GM23338 (cell line): ENCODE data around the gene COL9A3. TPM values are rescaled to one million over a fixed set of nuclear protein-coding genes. Genes with fewer than 3 reads are reported as not detected.

Experiments used
- ATAC-seq: fragments of 200-7000 bp; cut with Tn5 transposase; 3 replicates; pipeline ENCODE4 v1.9.1; 2020
- DNase-seq: peaks from one replicate; pipeline ENCODE4 v3.0.0-alpha.2; 2015; ENCODE audit warnings: low spot score
- H2AFZ ChIP-seq: fragments of 200-600 bp; sonication (generic); 2 replicates; pipeline ENCODE4 v1.8.0; 2016; ENCODE audit warnings: antibody characterized with exemption, mild to moderate bottlenecking, moderate library complexity
- H3F3A ChIP-seq: fragments of 200-600 bp; sonication (generic); replicated peaks from 2 replicates; pipeline ENCODE4 v1.8.0; 2017; ENCODE audit warnings: antibody characterized with exemption, mixed run types, low read depth
- H3K27ac ChIP-seq: fragments of 200-600 bp; sonication (generic); 2 replicates; pipeline ENCODE4 v1.6.1; 2016; ENCODE audit warnings: low read depth
- H3K27me3 ChIP-seq: fragments of 200-600 bp; sonication (generic); 2 replicates; pipeline ENCODE4 v1.8.0; 2016; ENCODE audit warnings: mild to moderate bottlenecking, mixed run types, moderate library complexity; ENCODE audit not compliant: insufficient read depth
- H3K36me3 ChIP-seq: fragments of 200-600 bp; sonication (generic); 2 replicates; pipeline ENCODE4 v1.8.0; 2016; ENCODE audit warnings: mild to moderate bottlenecking; ENCODE audit not compliant: insufficient read depth
- H3K4me1 ChIP-seq: fragments of 200-600 bp; sonication (generic); 2 replicates; pipeline ENCODE4 v1.8.0; 2016; ENCODE audit warnings: mild to moderate bottlenecking, moderate library complexity; ENCODE audit not compliant: insufficient read depth
- H3K4me2 ChIP-seq: fragments of 200-600 bp; sonication (generic); 2 replicates; pipeline ENCODE4 v1.7.1; 2017; ENCODE audit warnings: mixed run types
- H3K4me3 ChIP-seq: fragments of 200-600 bp; sonication (generic); 2 replicates; pipeline ENCODE4 v1.6.1; 2016; ENCODE audit warnings: mixed run types
- H3K79me2 ChIP-seq: fragments of 200-600 bp; sonication (generic); replicated peaks from 2 replicates; pipeline ENCODE4 v1.8.0; 2017; ENCODE audit warnings: mild to moderate bottlenecking; ENCODE audit not compliant: insufficient read depth
- H3K9me2 ChIP-seq: fragments of 200-600 bp; sonication (generic); 2 replicates; pipeline ENCODE4 v1.8.0; 2017; ENCODE audit not compliant: insufficient read depth
- H4K20me1 ChIP-seq: fragments of 200-600 bp; sonication (generic); replicated peaks from 2 replicates; pipeline ENCODE4 v1.8.0; 2017; ENCODE audit warnings: mild to moderate bottlenecking; ENCODE audit not compliant: insufficient read depth
- H3K27ac Mint-ChIP-seq: 2 replicates; pipeline ENCODE4 v1.8.0; 2020; ENCODE audit warnings: inconsistent platforms, mild to moderate bottlenecking, moderate library complexity, mixed read lengths
- H3K27me3 Mint-ChIP-seq: 3 replicates; pipeline ENCODE4 v1.8.0; 2022; ENCODE audit warnings: low read depth, mild to moderate bottlenecking, moderate library complexity, mixed read lengths, inconsistent platforms; ENCODE audit not compliant: insufficient read depth, poor library complexity
- H3K36me3 Mint-ChIP-seq: 3 replicates; pipeline ENCODE4 v1.8.0; 2021; ENCODE audit warnings: low read depth, mild to moderate bottlenecking, inconsistent platforms, moderate library complexity, mixed read lengths
- H3K4me1 Mint-ChIP-seq: 3 replicates; pipeline ENCODE4 v1.8.0; 2020; ENCODE audit warnings: mild to moderate bottlenecking, inconsistent platforms, mixed read lengths
- H3K4me3 Mint-ChIP-seq: 3 replicates; pipeline ENCODE4 v1.8.0; 2021; ENCODE audit warnings: moderate library complexity, mild to moderate bottlenecking, inconsistent platforms, mixed read lengths
- H3K9me3 Mint-ChIP-seq: 3 replicates; pipeline ENCODE4 v1.8.0; 2020; ENCODE audit warnings: moderate library complexity, mild to moderate bottlenecking, inconsistent platforms, mixed read lengths
- CREB1 ChIP-seq: fragments of 250-450 bp; sonication (Bioruptor Pico); IDR thresholded peaks from 2 replicates; pipeline ENCODE4 v1.5.0; 2020; ENCODE audit warnings: low read depth, mild to moderate bottlenecking, moderate library complexity
- EZH2 ChIP-seq: fragments of 200-600 bp; sonication (generic); IDR thresholded peaks from one replicate; pipeline ENCODE4 v1.8.0; 2017; ENCODE audit warnings: antibody characterized with exemption, mild to moderate bottlenecking, low read depth; ENCODE audit not compliant: unreplicated experiment
- JUNB ChIP-seq: IDR thresholded peaks from one replicate; pipeline ENCODE4 v1.6.1; 2016; ENCODE audit warnings: antibody characterized with exemption; ENCODE audit not compliant: unreplicated experiment
- NANOG ChIP-seq: IDR thresholded peaks from 2 replicates; pipeline ENCODE4 v1.6.1; 2016; ENCODE audit warnings: antibody characterized with exemption, borderline replicate concordance
- POLR2AphosphoS5 ChIP-seq: IDR thresholded peaks from 2 replicates; pipeline ENCODE4 v1.6.1; 2016; ENCODE audit warnings: antibody characterized with exemption, low read depth
- STAT1 ChIP-seq: IDR thresholded peaks from one replicate; pipeline ENCODE4 v1.6.1; 2016; ENCODE audit warnings: antibody characterized with exemption; ENCODE audit not compliant: unreplicated experiment
- ZNF331 ChIP-seq: fragments of 250-450 bp; sonication (Bioruptor Pico); IDR thresholded peaks from 2 replicates; pipeline ENCODE4 v1.5.0; 2020; ENCODE audit warnings: low read depth, mild to moderate bottlenecking, moderate library complexity
- polyA plus RNA-seq: library from polyadenylated mRNA; unstranded; fragments of >200 nt; fragmentation: Nextera tagmentation; extraction: Ambion mirVana; gene quantifications from 2 replicates; pipeline ENCODE4 v1.2.1, GENCODE V29; 2016
- total RNA-seq: library from RNA; depleted of rRNA; stranded (reverse); fragments of >200 nt; shearing (Covaris generic); gene quantifications from 2 replicates; pipeline ENCODE4 v1.2.3, GENCODE V29; 2014
- TF ChIP-seq, protein P1 (sequence below), 2 experiments: fragments of 200-600 bp in 1 of 2; sonication (generic) in 1 of 2; conservative IDR thresholded peaks; 2 replicates each; pipeline versions ENCODE4 v1.5.1 to v1.6.1; 2016 to 2017; ENCODE audit warnings: antibody characterized with exemption in 2 of 2, low read depth in 2 of 2, mild to moderate bottlenecking in 2 of 2, moderate library complexity in 1 of 2
- TF ChIP-seq, protein P2 (sequence below): fragments of 250-450 bp; sonication (Bioruptor Pico); IDR thresholded peaks from 2 replicates; pipeline ENCODE4 v1.5.0; 2020; ENCODE audit warnings: mild to moderate bottlenecking, moderate library complexity

COL9A3 gene
- total and polyA plus RNA-seq, 2 experiments from 2014 or later: 74.9 to 113 TPM

DNA sequence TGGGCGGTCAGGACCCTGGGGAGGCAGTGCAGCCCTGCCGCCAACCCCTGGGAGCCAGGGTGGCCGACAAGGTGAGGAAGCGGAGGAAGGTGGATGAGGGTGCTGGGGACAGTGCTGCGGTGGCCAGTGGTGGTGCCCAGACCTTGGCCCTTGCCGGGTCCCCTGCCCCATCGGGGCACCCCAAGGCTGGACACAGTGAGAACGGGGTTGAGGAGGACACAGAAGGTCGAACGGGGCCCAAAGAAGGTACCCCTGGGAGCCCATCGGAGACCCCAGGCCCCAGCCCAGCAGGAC is 4.0 kb upstream of the COL9A3 start:
- H3K9me3 Mint-ChIP-seq: no peaks in the 10 kb centered on the region
- Histone ChIP-seq H3K4me1 (peaks cover 6% of the 10 kb centered on the region; the same call in 1 of the 2 replicates), H3K4me3 (no peak overlapping the region), H3K79me2 (0 out of 2 replicates have a peak, but pooled peaks cover 3% of the 10 kb centered on the region), H3F3A (0 out of 2 replicates have a peak, but pooled peaks cover 3% of the 10 kb centered on the region), H2AFZ (no peak overlapping the region), H3K9me2 (no peaks in the 10 kb centered on the region), H4K20me1 (no peaks in the 10 kb centered on the region; the same call in 1 of the 2 replicates), H3K4me2 (no peak overlapping the region), H3K36me3 (no peaks in the 10 kb centered on the region), H3K27ac (no peak overlapping the region), H3K27me3 (peaks cover 7% of the 10 kb centered on the region; the same call in 1 of the 2 replicates)
- H3K4me1 Mint-ChIP-seq: peaks cover 13% of the 10 kb centered on the region
- peaks cover 9% of the 10 kb centered on the region; the same call in 1 of the 3 replicates for H3K36me3 Mint-ChIP-seq
- no peak overlapping the region for H3K4me3 Mint-ChIP-seq
- TF ChIP-seq POLR2AphosphoS5 (no peak), ZNF331 (CRISPR knock-in tag) (no peak), EZH2 (no peak), JUNB (no peak), NANOG (no peak), CREB1 (no peak), STAT1 (no peak)
- TF ChIP-seq, protein P1, sequence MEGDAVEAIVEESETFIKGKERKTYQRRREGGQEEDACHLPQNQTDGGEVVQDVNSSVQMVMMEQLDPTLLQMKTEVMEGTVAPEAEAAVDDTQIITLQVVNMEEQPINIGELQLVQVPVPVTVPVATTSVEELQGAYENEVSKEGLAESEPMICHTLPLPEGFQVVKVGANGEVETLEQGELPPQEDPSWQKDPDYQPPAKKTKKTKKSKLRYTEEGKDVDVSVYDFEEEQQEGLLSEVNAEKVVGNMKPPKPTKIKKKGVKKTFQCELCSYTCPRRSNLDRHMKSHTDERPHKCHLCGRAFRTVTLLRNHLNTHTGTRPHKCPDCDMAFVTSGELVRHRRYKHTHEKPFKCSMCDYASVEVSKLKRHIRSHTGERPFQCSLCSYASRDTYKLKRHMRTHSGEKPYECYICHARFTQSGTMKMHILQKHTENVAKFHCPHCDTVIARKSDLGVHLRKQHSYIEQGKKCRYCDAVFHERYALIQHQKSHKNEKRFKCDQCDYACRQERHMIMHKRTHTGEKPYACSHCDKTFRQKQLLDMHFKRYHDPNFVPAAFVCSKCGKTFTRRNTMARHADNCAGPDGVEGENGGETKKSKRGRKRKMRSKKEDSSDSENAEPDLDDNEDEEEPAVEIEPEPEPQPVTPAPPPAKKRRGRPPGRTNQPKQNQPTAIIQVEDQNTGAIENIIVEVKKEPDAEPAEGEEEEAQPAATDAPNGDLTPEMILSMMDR (conservative IDR thresholded peaks at IDR 0.05; ENCODE audit: low read depth in 2 of 2): no peak
- TF ChIP-seq, protein P2, sequence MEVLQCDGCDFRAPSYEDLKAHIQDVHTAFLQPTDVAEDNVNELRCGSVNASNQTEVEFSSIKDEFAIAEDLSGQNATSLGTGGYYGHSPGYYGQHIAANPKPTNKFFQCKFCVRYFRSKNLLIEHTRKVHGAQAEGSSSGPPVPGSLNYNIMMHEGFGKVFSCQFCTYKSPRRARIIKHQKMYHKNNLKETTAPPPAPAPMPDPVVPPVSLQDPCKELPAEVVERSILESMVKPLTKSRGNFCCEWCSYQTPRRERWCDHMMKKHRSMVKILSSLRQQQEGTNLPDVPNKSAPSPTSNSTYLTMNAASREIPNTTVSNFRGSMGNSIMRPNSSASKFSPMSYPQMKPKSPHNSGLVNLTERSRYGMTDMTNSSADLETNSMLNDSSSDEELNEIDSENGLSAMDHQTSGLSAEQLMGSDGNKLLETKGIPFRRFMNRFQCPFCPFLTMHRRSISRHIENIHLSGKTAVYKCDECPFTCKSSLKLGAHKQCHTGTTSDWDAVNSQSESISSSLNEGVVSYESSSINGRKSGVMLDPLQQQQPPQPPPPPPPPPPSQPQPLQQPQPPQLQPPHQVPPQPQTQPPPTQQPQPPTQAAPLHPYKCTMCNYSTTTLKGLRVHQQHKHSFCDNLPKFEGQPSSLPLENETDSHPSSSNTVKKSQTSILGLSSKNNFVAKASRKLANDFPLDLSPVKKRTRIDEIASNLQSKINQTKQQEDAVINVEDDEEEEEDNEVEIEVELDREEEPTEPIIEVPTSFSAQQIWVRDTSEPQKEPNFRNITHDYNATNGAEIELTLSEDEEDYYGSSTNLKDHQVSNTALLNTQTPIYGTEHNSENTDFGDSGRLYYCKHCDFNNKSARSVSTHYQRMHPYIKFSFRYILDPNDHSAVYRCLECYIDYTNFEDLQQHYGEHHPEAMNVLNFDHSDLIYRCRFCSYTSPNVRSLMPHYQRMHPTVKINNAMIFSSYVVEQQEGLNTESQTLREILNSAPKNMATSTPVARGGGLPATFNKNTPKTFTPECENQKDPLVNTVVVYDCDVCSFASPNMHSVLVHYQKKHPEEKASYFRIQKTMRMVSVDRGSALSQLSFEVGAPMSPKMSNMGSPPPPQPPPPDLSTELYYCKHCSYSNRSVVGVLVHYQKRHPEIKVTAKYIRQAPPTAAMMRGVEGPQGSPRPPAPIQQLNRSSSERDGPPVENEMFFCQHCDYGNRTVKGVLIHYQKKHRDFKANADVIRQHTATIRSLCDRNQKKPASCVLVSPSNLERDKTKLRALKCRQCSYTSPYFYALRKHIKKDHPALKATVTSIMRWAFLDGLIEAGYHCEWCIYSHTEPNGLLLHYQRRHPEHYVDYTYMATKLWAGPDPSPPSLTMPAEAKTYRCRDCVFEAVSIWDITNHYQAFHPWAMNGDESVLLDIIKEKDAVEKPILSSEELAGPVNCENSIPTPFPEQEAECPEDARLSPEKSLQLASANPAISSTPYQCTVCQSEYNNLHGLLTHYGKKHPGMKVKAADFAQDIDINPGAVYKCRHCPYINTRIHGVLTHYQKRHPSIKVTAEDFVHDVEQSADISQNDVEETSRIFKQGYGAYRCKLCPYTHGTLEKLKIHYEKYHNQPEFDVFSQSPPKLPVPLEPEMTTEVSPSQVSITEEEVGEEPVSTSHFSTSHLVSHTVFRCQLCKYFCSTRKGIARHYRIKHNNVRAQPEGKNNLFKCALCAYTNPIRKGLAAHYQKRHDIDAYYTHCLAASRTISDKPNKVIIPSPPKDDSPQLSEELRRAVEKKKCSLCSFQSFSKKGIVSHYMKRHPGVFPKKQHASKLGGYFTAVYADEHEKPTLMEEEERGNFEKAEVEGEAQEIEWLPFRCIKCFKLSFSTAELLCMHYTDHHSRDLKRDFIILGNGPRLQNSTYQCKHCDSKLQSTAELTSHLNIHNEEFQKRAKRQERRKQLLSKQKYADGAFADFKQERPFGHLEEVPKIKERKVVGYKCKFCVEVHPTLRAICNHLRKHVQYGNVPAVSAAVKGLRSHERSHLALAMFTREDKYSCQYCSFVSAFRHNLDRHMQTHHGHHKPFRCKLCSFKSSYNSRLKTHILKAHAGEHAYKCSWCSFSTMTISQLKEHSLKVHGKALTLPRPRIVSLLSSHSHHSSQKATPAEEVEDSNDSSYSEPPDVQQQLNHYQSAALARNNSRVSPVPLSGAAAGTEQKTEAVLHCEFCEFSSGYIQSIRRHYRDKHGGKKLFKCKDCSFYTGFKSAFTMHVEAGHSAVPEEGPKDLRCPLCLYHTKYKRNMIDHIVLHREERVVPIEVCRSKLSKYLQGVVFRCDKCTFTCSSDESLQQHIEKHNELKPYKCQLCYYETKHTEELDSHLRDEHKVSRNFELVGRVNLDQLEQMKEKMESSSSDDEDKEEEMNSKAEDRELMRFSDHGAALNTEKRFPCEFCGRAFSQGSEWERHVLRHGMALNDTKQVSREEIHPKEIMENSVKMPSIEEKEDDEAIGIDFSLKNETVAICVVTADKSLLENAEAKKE (CRISPR knock-in tag): no peak
- ATAC-seq: no peak
- DNase-seq: no peak
- H3K27ac Mint-ChIP-seq: no peak overlapping the region
- peaks cover 19% of the 10 kb centered on the region for H3K27me3 Mint-ChIP-seq
